ENCODE results near the gene BNC2.

DNA sequence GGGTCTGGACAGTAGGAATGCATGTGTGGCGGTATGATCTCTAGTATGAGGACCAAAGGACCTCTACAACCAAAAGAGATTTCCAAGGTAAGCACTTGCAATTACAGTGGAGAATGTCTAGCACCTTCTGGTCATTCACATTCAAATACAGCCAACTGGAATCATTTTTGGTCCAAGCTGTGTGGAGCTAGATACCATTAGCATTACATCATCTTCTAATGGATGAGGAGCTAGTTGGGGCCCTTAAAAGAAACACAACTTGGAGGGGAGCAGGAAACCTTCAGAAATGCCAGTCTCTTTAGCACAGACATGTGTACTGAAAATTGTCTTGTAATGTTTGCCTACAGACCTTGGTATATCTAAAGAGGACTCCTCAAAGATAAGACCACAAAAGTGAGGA lies 244.7 kb downstream of the BNC2 start:
- TF ChIP-seq, protein P1, sequence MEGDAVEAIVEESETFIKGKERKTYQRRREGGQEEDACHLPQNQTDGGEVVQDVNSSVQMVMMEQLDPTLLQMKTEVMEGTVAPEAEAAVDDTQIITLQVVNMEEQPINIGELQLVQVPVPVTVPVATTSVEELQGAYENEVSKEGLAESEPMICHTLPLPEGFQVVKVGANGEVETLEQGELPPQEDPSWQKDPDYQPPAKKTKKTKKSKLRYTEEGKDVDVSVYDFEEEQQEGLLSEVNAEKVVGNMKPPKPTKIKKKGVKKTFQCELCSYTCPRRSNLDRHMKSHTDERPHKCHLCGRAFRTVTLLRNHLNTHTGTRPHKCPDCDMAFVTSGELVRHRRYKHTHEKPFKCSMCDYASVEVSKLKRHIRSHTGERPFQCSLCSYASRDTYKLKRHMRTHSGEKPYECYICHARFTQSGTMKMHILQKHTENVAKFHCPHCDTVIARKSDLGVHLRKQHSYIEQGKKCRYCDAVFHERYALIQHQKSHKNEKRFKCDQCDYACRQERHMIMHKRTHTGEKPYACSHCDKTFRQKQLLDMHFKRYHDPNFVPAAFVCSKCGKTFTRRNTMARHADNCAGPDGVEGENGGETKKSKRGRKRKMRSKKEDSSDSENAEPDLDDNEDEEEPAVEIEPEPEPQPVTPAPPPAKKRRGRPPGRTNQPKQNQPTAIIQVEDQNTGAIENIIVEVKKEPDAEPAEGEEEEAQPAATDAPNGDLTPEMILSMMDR (IDR thresholded peaks at IDR 0.05), result no peak
- no peak for TF ChIP-seq POLR2A (IDR thresholded peaks at IDR 0.05)

Data from Peyer's patch (tissue), 4 donors.